Loucy (cell line): ENCODE data around the gene SUN2.

ENCODE experiments used
- H2AFZ ChIP-seq: fragments of 200-600 bp; sonication (generic); 2 replicates; pipeline ENCODE4 v1.6.0; 2016; ENCODE audit warnings: antibody characterized with exemption, mild to moderate bottlenecking, low read length, moderate library complexity
- H3F3A ChIP-seq: fragments of 200-600 bp; 2 replicates; pipeline ENCODE4 v1.6.0; 2016; ENCODE audit warnings: antibody characterized with exemption, low read depth, mild to moderate bottlenecking
- H3K27me3 ChIP-seq: fragments of 200-600 bp; sonication (generic); 2 replicates; pipeline ENCODE4 v1.6.1; 2014; ENCODE audit warnings: low read length, mild to moderate bottlenecking; ENCODE audit not compliant: insufficient read depth, poor library complexity, severe bottlenecking
- H3K36me3 ChIP-seq: fragments of 200-600 bp; sonication (generic); 2 replicates; pipeline ENCODE4 v1.6.1; 2016; ENCODE audit warnings: low read length; ENCODE audit not compliant: insufficient read depth
- H3K4me1 ChIP-seq: fragments of 200-600 bp; sonication (generic); 2 replicates; pipeline ENCODE4 v1.5.1; 2014; ENCODE audit warnings: low read length, mild to moderate bottlenecking; ENCODE audit not compliant: insufficient read depth, poor library complexity, severe bottlenecking
- H3K4me2 ChIP-seq: fragments of 200-600 bp; sonication (generic); 2 replicates; pipeline ENCODE4 v1.6.0; 2014; ENCODE audit warnings: antibody characterized with exemption, low read length, low read depth, mild to moderate bottlenecking; ENCODE audit not compliant: poor library complexity, severe bottlenecking
- H3K4me3 ChIP-seq: fragments of 200-600 bp; sonication (generic); 2 replicates; pipeline ENCODE4 v1.5.1; 2014; ENCODE audit warnings: low read length, mild to moderate bottlenecking, mixed read lengths; ENCODE audit not compliant: poor library complexity, severe bottlenecking
- H3K79me2 ChIP-seq: fragments of 200-600 bp; sonication (generic); 2 replicates; pipeline ENCODE4 v1.6.1; 2014; ENCODE audit warnings: low read length; ENCODE audit not compliant: insufficient read depth
- H3K9ac ChIP-seq: fragments of 200-600 bp; sonication (generic); 2 replicates; pipeline ENCODE4 v1.6.0; 2014; ENCODE audit warnings: mild to moderate bottlenecking, low read depth, low read length, moderate library complexity; ENCODE audit not compliant: poor library complexity, severe bottlenecking
- H3K9me2 ChIP-seq: fragments of 200-600 bp; sonication (generic); replicated peaks from 2 replicates; pipeline ENCODE4 v1.6.1; 2016; ENCODE audit warnings: low read depth, low read length, mixed read lengths
- H3K9me3 ChIP-seq: fragments of 200-600 bp; sonication (generic); 2 replicates; pipeline ENCODE4 v1.6.1; 2014; ENCODE audit warnings: mild to moderate bottlenecking, antibody characterized with exemption, low read length, low read depth; ENCODE audit not compliant: insufficient read depth
- H4K20me1 ChIP-seq: fragments of 200-600 bp; sonication (generic); 2 replicates; pipeline ENCODE4 v1.6.0; 2014; ENCODE audit warnings: antibody characterized with exemption, low read length, mild to moderate bottlenecking; ENCODE audit not compliant: insufficient read depth, poor library complexity, severe bottlenecking
- EZH2phosphoT487 ChIP-seq: fragments of 200-600 bp; IDR thresholded peaks from 2 replicates; pipeline ENCODE4 v1.6.1; 2018; ENCODE audit warnings: antibody characterized with exemption, mild to moderate bottlenecking, moderate library complexity, borderline replicate concordance
- TF ChIP-seq, protein P1 (sequence below): fragments of 200-600 bp; sonication (generic); conservative IDR thresholded peaks from 2 replicates; pipeline ENCODE4 v1.5.1; 2014; ENCODE audit warnings: mild to moderate bottlenecking, antibody characterized with exemption, low read length

The SUN2 gene

GRCh38 chr22:38754751-38755154 lies 1.0 kb downstream of the SUN2 start:
- Histone ChIP-seq H3K27me3 (no peaks in the 10 kb centered on the region), H3K9me2 (no peaks in the 10 kb centered on the region), H3K4me2 (peak overlapping the region; percentile 97), H3K79me2 (peaks cover 82% of the 10 kb centered on the region), H3F3A (no peaks in the 10 kb centered on the region), H4K20me1 (peaks cover 30% of the 10 kb centered on the region), H3K9me3 (no peaks in the 10 kb centered on the region), H3K36me3 (peaks cover 19% of the 10 kb centered on the region; the same call in 1 of the 2 replicates), H3K4me1 (peaks cover 51% of the 10 kb centered on the region), H3K4me3 (peak overlapping the region; percentile 95), H2AFZ (peak overlapping the region; percentile 46; the same call in 1 of the 2 replicates), H3K9ac (peak overlapping the region; percentile 92)
- no peak for TF ChIP-seq EZH2phosphoT487

DNA sequence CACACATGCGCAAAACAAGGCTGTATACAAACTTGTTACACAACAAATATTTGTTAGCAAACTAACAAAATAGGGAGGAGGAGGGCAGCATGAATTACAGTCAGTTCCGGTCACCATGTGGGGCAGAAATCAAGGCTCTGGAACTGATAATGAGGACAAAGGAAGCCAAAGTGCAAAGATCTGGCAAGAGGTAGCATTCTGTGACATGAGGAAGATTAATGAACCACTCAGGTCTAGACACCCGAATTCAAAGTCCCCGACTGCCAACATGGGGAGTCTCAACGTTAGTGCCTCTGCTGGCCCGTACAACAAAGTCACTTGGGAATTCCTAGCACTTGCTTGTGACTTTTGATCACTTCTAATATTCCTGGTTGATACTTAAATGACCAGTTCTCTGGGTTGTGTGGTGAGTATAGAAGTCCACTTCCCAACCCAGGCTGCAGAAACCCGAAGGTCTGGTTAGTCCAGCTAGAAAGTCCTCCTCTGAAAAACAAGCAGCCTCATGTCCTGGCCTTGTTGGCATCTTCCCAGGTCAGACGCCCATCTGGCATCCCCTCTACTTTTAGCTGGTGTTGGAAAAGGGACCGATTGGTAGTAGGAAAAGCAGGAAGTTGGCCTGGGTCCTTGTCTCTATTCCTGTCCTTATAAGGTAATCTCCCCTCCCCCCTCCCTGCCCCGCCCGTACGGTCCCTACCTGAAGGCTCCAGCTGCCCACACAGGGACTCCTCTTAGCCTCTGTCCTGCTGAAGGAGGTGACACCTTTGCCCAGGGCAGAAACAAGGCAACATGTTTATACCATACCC lies 1.6 kb downstream of the SUN2 start:
- peaks cover 25% of the 10 kb centered on the region; the same call in 1 of the 2 replicates for H3K36me3 ChIP-seq
- peak overlapping the region; percentile 95 for H3K4me3 ChIP-seq
- no peaks in the 10 kb centered on the region for H3K9me3 ChIP-seq
- H3F3A ChIP-seq: no peaks in the 10 kb centered on the region
- TF ChIP-seq EZH2phosphoT487: no peak
- TF ChIP-seq, protein P1, sequence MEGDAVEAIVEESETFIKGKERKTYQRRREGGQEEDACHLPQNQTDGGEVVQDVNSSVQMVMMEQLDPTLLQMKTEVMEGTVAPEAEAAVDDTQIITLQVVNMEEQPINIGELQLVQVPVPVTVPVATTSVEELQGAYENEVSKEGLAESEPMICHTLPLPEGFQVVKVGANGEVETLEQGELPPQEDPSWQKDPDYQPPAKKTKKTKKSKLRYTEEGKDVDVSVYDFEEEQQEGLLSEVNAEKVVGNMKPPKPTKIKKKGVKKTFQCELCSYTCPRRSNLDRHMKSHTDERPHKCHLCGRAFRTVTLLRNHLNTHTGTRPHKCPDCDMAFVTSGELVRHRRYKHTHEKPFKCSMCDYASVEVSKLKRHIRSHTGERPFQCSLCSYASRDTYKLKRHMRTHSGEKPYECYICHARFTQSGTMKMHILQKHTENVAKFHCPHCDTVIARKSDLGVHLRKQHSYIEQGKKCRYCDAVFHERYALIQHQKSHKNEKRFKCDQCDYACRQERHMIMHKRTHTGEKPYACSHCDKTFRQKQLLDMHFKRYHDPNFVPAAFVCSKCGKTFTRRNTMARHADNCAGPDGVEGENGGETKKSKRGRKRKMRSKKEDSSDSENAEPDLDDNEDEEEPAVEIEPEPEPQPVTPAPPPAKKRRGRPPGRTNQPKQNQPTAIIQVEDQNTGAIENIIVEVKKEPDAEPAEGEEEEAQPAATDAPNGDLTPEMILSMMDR: no peak
- no peak overlapping the region for H2AFZ ChIP-seq
- peak overlapping the region; percentile 92 for H3K9ac ChIP-seq
- H3K9me2 ChIP-seq: no peaks in the 10 kb centered on the region
- peaks cover 51% of the 10 kb centered on the region for H3K4me1 ChIP-seq
- peak overlapping the region; percentile 97 for H3K4me2 ChIP-seq
- H3K27me3 ChIP-seq: no peaks in the 10 kb centered on the region
- H4K20me1 ChIP-seq: peaks cover 36% of the 10 kb centered on the region
- H3K79me2 ChIP-seq: peaks cover 88% of the 10 kb centered on the region

GRCh38 chr22:38751422-38752346 lies 4.1 kb downstream of the SUN2 start:
- Histone ChIP-seq H3K36me3 (peaks cover 44% of the 10 kb centered on the region; the same call in 1 of the 2 replicates), H3K4me3 (peak overlapping the region; percentile 52), H3K9ac (peak overlapping the region; percentile 22), H3K4me2 (peak overlapping the region; percentile 97), H4K20me1 (peaks cover 37% of the 10 kb centered on the region), H3K79me2 (peaks cover 80% of the 10 kb centered on the region), H3F3A (no peaks in the 10 kb centered on the region), H3K9me3 (no peaks in the 10 kb centered on the region), H3K27me3 (no peaks in the 10 kb centered on the region), H3K4me1 (peaks cover 32% of the 10 kb centered on the region), H3K9me2 (no peaks in the 10 kb centered on the region), H2AFZ (no peak overlapping the region)
- TF ChIP-seq, protein P1: no peak
- no peak for TF ChIP-seq EZH2phosphoT487
